Thoracic aorta endothelial cell (primary cell): ENCODE data around the gene RBM23. TPM values are rescaled to one million over a fixed set of nuclear protein-coding genes. Genes with fewer than 3 reads are reported as not detected.

Experiments
- small RNA-seq: library from RNA; depleted of rRNA; stranded (forward); fragments of <200 nt; gene quantifications from one replicate; pipeline ENCODE3, GENCODE V24; 2012
- total RNA-seq: library from RNA; depleted of rRNA; stranded (reverse); fragments of >200 nt; gene quantifications from 2 replicates; pipeline ENCODE4 v1.2.3, GENCODE V29; 2012

RBM23 gene
- 96.0 and 99.1 TPM in 2 replicates for total RNA-seq

GRCh38 chr14:22918804-22919600, at the start of gene RBM23:
Gene RBM23, minus strand, starts transcription at chr14:22919149.

GRCh38 chr14:22929104-22929960, 10.4 kb upstream of the RBM23 start, which contains the start of gene PRMT5:
Gene PRMT5, minus strand, starts transcription at chr14:22929376. Its CDS starts 15 bp downstream, at chr14:22929361.

GRCh38 chr14:22883173-22883976, 35.6 kb downstream of the RBM23 start, which contains the start of gene REM2:
Gene REM2, plus strand, starts transcription at chr14:22883222. Its CDS starts 66 bp downstream, at chr14:22883288.

GRCh38 chr14:22871224-22872032, 47.5 kb downstream of the RBM23 start, which contains the start of gene LRP10:
Gene LRP10, plus strand, starts transcription at chr14:22871740. Its CDS starts 564 bp downstream, at chr14:22872304.

Small RNAs within 50 kb of the gene (small RNA-seq; reads per million reads assigned to genes)
- gene RF00019 = not detected

Other genes starting within 250 kb of the RBM23 start
- gene OXA1L, start 152.5 kb downstream of the RBM23 start, total RNA-seq = 122 and 158 TPM in 2 replicates
- gene SLC7A7, start 103.7 kb downstream of the RBM23 start, total RNA-seq = 14.7 and 20.9 TPM in 2 replicates
- 56.9 and 73.1 TPM in 2 replicates for gene MRPL52, start 89.3 kb downstream of the RBM23 start, total RNA-seq
- gene MMP14, start 82.6 kb downstream of the RBM23 start, total RNA-seq = 261 and 318 TPM in 2 replicates
- 94.7 and 101 TPM in 2 replicates for gene LRP10, start 47.4 kb downstream of the RBM23 start, total RNA-seq
- 0.13 TPM in 1 of 2 replicates, not detected in the other for gene REM2, start 35.9 kb downstream of the RBM23 start, total RNA-seq
- gene PRMT5, start 10.2 kb upstream of the RBM23 start, total RNA-seq = 60.6 and 70.9 TPM in 2 replicates
- gene HAUS4, start 37.9 kb upstream of the RBM23 start, total RNA-seq = 49.6 and 55.0 TPM in 2 replicates
- 39.9 and 52.0 TPM in 2 replicates for gene AJUBA, start 63.4 kb upstream of the RBM23 start, total RNA-seq
- 3.6 and 4.9 TPM in 2 replicates for gene C14orf93, start 91.0 kb upstream of the RBM23 start, total RNA-seq
- 225 TPM in 2 replicates for gene PSMB5, start 115.8 kb upstream of the RBM23 start, total RNA-seq
- not detected in 2 replicates for gene PSMB11, start 123.1 kb upstream of the RBM23 start, total RNA-seq
- 8.9 and 9.8 TPM in 2 replicates for gene CDH24, start 138.4 kb upstream of the RBM23 start, total RNA-seq
- 126 and 134 TPM in 2 replicates for gene ACIN1, start 176.0 kb upstream of the RBM23 start, total RNA-seq
- 41.9 and 45.7 TPM in 2 replicates for gene C14orf119, start 176.4 kb upstream of the RBM23 start, total RNA-seq
- gene CIROP, start 185.8 kb upstream of the RBM23 start, total RNA-seq = not detected in 2 replicates
- gene CEBPE, start 200.1 kb upstream of the RBM23 start, total RNA-seq = not detected in 2 replicates